Middle frontal gyrus (tissue), 1 donor: ENCODE results near the gene MYO1D.
A peak's percentile ranks its signal among the peaks of the same experiment; 100 is the strongest.
"Not testable (repeated sequence)": the region's sequence is repeated elsewhere in the genome, so short reads cannot be mapped to it uniquely, and the experiment has no call there.

Source experiments
- DNase-seq: peaks from one replicate; pipeline ENCODE4 v3.0.0-alpha.2; 2015; ENCODE audit warnings: low spot score; ENCODE audit errors: extremely low spot score

Gene MYO1D

DNA sequence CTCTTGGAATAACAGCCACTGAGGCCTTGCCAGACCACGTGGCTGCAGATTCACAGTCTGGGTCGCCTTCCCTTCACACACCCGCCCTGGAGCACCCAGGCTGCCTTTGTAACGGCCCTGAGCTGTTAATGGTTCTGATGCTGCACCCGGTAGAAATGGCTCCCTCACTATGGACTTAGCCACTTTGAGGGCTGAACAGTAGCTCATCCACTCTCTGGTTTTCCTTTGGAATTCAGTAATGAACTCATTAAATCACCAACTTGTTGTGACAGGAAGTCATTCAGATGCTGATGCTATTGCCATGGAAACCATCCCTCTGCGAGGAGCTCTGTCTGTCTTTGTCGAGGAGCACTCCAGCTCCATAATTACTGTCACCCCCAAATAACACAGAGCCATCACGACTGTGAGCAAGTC, 330.9 kb downstream of the MYO1D start:
- peak; percentile 31 for DNase-seq

DNA sequence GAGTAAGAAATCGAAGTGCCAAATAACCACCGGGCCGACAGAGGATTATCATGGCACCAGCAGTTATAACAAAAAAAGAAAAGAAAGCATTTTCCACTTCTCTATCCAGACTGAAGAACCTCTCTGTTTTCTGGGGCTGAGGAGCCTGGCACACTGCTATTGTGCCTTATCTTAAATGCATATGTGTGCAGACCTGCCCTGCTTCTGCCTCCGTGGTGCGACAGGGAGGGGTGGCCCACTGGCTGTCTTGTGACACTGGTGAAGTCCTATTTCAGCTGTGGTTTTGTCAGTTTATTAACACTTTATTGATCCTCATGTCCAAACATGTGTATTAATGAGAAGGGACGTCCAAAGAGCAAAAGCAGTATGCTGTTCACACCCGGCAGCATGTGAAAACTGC, 334.7 kb downstream of the MYO1D start:
- no peak for DNase-seq

DNA sequence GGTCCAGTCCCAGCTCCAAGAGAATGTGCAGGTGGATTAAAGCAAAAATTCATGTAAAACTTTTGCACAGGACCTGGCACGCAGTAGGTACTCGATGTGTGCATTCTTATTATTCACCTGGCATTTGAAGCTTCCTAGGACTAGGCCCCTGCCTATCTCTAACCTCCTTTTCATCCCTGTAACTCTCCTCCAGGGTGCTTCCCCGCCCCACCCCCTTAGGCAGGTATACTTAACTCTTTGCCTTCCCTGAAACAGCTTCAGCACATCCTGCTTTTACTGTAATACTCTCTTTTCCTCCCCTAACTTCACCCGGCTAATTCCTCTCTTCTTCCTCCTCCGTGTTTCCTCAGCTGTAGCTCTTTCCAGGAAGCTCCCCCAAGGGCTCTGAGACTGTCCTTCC, 335.3 kb downstream of the MYO1D start:
- no peak for DNase-seq

DNA sequence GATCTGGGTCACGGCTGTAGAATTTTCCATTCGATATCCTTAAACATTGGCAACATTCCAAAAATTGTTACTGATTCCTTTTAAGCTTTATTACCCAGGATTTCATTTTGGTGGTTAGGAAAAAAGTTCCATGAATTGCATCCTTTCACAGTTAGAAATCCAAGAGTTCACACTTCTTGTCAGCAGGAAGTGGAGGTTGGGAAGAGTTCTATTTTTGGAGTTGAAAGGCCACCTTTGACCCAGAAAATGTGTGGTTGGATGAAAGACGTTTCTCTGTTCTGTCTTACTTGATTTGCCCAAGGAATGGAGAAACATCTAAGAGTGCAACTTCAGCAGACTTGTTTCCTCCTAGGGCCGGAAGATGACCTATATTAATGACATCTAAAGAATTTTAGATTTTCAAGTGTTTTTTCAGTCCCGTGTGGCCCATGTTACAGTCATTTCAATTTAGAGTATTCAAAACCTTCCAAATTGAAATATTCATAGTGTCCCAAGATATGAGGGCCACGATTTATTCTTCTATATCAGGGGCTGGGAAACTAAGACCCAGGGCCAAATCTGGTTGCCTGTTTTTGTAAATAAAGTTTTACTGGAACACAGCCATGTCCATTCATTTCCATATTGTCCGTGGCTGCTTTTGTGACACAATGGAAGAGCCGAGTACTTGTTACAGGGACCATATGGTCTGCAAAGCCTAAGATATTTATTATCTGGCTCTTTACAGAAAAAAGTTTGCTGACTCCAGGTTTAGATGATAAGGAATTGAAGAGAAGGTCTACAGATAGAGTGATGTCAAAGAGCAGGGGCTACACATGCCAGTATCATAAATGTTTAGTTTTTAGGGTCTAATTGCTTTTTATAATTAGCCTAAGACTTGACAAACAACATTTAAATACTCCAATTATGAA, 339.9 kb downstream of the MYO1D start:
- no peak for DNase-seq

- no peak for DNase-seq
Measured at GRCh38 chr17:32533296-32533695, 343.6 kb downstream of the MYO1D start.

- DNase-seq, result no peak
Measured at GRCh38 chr17:32529604-32530003, 347.3 kb downstream of the MYO1D start.

GRCh38 chr17:32528825-32529224, 348.1 kb downstream of the MYO1D start:
- no peak for DNase-seq

- DNase-seq, result no peak
Measured at GRCh38 chr17:32527146-32527545, 349.8 kb downstream of the MYO1D start.

GRCh38 chr17:32525122-32525521, 351.8 kb downstream of the MYO1D start:
- DNase-seq, result no peak

DNA sequence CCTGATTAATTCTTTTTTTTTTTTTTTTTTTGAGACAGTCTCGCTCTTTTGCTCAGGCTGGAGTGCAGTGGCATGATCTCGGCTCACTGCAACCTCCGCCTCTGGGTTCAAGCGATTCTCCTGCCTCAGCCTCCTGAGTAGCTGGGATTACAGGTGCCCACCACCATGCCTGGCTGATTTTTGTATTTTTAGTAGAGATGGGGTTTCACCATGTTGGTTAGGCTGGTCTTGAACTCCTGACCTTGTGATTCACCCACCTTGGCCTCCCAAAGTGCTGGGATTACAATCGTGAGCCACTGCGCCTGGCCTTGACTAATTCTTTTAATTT, 352.4 kb downstream of the MYO1D start:
- DNase-seq, result not testable (repeated sequence)

GRCh38 chr17:32523827-32524552, 352.9 kb downstream of the MYO1D start:
- DNase-seq, result no peak

- no peak for DNase-seq
Measured at GRCh38 chr17:32523017-32523680, 353.8 kb downstream of the MYO1D start.

DNA sequence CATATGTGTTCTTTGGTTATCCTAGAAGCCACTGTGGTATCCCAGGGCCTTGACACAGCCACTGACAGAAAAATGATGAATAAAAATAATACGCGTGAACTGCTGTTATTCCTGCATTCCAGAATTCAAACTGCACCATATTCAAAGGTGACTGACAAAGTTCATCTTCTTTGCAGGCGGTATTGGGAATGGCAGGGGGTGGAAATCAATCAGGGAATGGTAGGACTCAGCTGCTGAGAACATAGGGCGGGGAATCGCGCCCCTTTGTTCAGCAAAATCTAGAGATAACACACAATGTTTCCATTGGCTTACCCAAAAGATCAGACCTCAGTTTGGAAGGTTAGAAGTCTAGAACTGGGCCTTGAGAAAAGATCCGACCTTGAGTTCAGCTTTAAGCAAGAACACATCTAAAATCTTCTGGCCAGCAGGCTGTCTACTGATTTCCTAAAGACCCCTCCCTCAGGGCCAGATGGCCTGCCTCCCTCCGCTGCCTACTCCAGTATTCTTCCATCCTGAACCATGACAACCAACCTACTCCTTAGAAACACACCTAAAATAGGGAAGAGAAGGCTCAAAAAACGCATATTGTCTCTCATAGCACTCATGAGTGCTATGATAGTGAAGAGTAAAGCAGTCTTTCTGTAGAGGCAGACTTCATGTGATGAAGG, 356.1 kb downstream of the MYO1D start:
- no peak for DNase-seq

DNA sequence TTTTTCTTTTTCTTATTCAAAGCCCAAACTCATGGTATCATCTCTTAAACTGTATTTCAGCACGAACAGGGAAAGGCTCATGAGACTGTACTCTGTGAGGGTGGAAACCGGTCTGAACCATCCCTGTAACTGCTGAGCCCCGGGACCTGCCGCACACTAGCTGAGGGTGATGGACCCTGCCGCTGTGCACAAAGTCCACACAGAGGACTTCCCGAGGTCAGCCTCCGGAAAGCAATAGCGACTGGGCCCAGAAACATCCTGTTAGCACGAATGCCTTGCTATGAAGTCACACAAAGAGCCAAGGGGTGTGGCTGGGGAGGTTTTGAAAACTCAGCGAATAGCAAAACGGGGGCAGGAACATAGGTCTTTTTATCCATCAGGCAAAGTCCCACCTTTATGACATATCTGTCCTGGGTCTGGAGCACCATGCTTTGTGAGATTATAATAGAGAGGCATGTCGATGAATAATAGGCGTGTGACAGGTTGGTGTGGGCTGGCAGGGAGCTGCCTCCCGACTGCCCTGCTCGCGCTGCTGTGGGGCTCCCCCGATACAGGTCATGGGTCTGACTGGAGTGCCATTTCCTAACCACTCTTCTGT, 356.7 kb downstream of the MYO1D start:
- no peak for DNase-seq

DNA sequence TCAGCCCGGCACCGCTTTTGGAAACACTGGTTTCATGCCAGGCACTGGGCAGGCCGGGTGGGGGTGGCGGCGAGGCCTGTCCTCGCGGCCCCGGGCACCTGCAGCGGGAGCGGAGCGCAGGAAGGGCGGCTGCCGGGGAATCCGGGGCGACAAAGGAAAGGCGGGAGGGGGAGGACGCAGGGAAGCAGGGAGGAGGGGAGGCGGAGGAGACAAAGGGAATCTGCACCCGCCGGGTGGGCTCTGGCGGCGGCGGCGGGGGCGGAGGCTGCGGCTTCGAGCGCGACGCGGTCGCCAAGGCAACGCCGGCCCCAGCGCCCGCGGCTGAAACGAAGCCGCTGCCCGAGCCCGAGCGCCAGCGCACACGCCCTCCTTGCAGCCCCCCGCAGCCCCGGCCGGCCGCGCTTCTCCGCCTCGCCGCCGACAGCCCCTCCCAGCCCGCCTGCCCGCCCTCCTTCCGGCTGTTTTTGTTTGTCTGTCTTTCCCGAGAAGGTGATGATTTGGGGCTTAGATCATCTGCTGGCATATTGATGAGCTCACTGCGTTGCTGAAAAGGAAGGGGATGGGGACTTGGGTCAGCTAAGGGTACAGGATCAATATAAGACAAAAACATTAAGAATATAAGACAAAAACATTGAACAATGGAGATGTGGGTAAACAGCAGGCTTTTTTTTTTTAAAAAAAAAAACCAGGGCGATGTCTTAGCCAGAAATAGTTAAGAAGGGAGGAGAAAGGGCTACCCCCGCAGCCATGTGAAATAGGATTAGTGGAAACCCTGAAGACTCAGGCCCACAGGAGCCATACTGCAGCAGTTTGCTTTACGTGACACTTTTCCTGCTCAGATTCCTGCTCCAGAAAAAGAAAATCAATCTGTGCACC, 357.5 kb downstream of the MYO1D start:
- no peak for DNase-seq

- no peak for DNase-seq
Measured at GRCh38 chr17:32518646-32519227, 358.2 kb downstream of the MYO1D start.

DNA sequence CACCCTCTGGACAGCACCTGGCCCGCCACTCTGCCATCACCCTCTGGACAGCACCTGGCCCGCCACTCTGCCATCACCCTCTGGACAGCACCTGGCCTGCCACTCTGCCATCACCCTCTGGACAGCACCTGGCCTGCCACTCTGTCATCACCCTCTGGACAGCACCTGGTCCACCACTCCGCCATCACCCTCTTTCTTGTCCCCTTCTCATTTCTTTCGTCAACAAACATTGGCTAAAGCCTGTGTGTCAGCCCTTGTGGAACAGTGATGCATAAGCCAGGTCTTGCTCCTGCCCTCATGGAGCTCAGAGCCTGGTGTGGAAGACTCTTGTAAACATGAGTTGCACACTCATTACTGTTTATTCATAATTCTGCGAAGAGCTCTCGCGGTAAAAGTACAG, 358.9 kb downstream of the MYO1D start:
- no peak for DNase-seq

GRCh38 chr17:32516940-32517701, 359.8 kb downstream of the MYO1D start:
- DNase-seq, result no peak

- no peak for DNase-seq
Measured at GRCh38 chr17:32516450-32516849, 360.5 kb downstream of the MYO1D start.
